Uterus (tissue), 2 donors: ENCODE data around the gene SLC25A17.

Experiments
- POLR2A ChIP-seq, 2 donors: fragments of 450-650 bp; IDR thresholded peaks; one replicate each; pipeline ENCODE4 v1.6.1; 2016; ENCODE audit warnings: antibody characterized with exemption in 2 of 2, mild to moderate bottlenecking in 1 of 2, moderate library complexity in 1 of 2
- TF ChIP-seq, protein P1 (sequence below), 4 experiments: fragments of 200-600 bp in 2 of 4; fragments of 450-650 bp in 2 of 4; sonication (generic) in 2 of 4; IDR thresholded peaks; one replicate each; pipeline ENCODE4 v1.5.1; 2016 to 2019; ENCODE audit warnings: antibody characterized with exemption in 4 of 4, mild to moderate bottlenecking in 2 of 4, moderate library complexity in 1 of 4

DNA sequence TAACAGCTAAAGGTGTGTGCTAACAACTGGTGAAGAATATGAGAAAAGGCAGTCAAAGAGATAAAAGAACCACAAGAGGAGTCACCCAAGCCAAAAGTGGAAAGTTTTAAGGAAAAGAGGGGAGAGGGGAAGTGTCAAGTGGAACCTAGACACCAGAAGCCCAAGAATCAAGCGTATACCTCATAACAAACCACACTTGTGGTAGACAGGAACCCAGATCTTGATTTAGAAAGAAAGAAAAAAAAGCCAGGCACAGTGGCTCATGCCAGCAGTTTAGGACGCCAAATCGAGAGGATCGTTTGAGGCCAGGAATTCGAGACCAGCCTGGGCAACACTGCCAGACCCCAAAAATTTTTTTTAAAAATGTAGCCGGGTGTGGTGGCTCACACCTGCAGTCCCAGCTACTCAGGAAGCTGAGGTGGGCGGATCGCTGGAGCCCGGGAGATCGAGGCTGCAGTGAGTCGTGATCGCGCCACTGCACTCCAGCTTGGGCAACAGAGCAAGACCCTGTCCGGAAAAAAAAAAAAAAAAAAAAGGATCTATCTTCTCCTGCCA, 877 bp downstream of the SLC25A17 start:
- TF ChIP-seq, protein P1, sequence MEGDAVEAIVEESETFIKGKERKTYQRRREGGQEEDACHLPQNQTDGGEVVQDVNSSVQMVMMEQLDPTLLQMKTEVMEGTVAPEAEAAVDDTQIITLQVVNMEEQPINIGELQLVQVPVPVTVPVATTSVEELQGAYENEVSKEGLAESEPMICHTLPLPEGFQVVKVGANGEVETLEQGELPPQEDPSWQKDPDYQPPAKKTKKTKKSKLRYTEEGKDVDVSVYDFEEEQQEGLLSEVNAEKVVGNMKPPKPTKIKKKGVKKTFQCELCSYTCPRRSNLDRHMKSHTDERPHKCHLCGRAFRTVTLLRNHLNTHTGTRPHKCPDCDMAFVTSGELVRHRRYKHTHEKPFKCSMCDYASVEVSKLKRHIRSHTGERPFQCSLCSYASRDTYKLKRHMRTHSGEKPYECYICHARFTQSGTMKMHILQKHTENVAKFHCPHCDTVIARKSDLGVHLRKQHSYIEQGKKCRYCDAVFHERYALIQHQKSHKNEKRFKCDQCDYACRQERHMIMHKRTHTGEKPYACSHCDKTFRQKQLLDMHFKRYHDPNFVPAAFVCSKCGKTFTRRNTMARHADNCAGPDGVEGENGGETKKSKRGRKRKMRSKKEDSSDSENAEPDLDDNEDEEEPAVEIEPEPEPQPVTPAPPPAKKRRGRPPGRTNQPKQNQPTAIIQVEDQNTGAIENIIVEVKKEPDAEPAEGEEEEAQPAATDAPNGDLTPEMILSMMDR (IDR thresholded peaks at IDR 0.05) = no peak
- TF ChIP-seq POLR2A (IDR thresholded peaks at IDR 0.05) = no peak
